ENCODE measurements around the gene RDH8. TPM values are rescaled to one million over a fixed set of nuclear protein-coding genes. Genes with fewer than 3 reads are reported as not detected.

The RDH8 gene
- total RNA-seq, 1 donor from 2014 or later = not detected

- Histone ChIP-seq H3K36me3 (no peaks in the 10 kb centered on the region), H3K27ac (no peak overlapping the region), H3K4me3 (no peak overlapping the region), H3K4me1 (no peaks in the 10 kb centered on the region), H3K27me3 (ENCODE audit: low read depth) (no peaks in the 10 kb centered on the region), H3K9me3 (no peaks in the 10 kb centered on the region)
- no peak for DNase-seq
- no peak for ATAC-seq
- no peak for TF ChIP-seq CTCF (IDR thresholded peaks at IDR 0.05)
- intact Hi-C loops (cut with DNase I) = no loop called here
Observed at GRCh38 chr19:10052602-10053360, 39.5 kb downstream of the RDH8 start.

- TF ChIP-seq CTCF (IDR thresholded peaks at IDR 0.05) = no peak
- DNase-seq = no peak
- H3K4me1 ChIP-seq = no peaks in the 10 kb centered on the region
- H3K27ac ChIP-seq = no peak overlapping the region
- no peak for ATAC-seq
- no peaks in the 10 kb centered on the region for H3K9me3 ChIP-seq
- H3K27me3 ChIP-seq (ENCODE audit: low read depth) = peaks cover 14% of the 10 kb centered on the region
- intact Hi-C loops (cut with DNase I) = no loop called here
- no peak overlapping the region for H3K4me3 ChIP-seq
- H3K36me3 ChIP-seq = no peaks in the 10 kb centered on the region
Observed at GRCh38 chr19:10061717-10062310, 48.5 kb downstream of the RDH8 start.

- no peaks in the 10 kb centered on the region for H3K9me3 ChIP-seq
- TF ChIP-seq CTCF (IDR thresholded peaks at IDR 0.05) = no peak
- no peaks in the 10 kb centered on the region for H3K4me1 ChIP-seq
- intact Hi-C loops (cut with DNase I) = no loop called here
- no peak overlapping the region for H3K4me3 ChIP-seq
- no peak overlapping the region for H3K27ac ChIP-seq
- H3K27me3 ChIP-seq (ENCODE audit: low read depth) = no peaks in the 10 kb centered on the region
- ATAC-seq (no peak), DNase-seq (no peak)
- no peaks in the 10 kb centered on the region for H3K36me3 ChIP-seq
Observed at GRCh38 chr19:10068205-10068604, 54.9 kb downstream of the RDH8 start.

GRCh38 chr19:10069046-10069445 lies 55.8 kb downstream of the RDH8 start:
- Histone ChIP-seq H3K27ac (no peak overlapping the region), H3K27me3 (ENCODE audit: low read depth) (no peaks in the 10 kb centered on the region), H3K9me3 (peaks cover 5% of the 10 kb centered on the region), H3K4me3 (no peak overlapping the region), H3K36me3 (no peaks in the 10 kb centered on the region), H3K4me1 (no peaks in the 10 kb centered on the region)
- intact Hi-C loops (cut with DNase I) = no loop called here
- no peak for ATAC-seq
- no peak for TF ChIP-seq CTCF (IDR thresholded peaks at IDR 0.05)
- no peak for DNase-seq

- Histone ChIP-seq H3K4me3 (no peak overlapping the region), H3K27me3 (ENCODE audit: low read depth) (no peaks in the 10 kb centered on the region), H3K9me3 (peaks cover 8% of the 10 kb centered on the region), H3K4me1 (no peaks in the 10 kb centered on the region), H3K27ac (no peak overlapping the region), H3K36me3 (no peaks in the 10 kb centered on the region)
- intact Hi-C loops (cut with DNase I) = no loop called here
- no peak for DNase-seq
- no peak for TF ChIP-seq CTCF (IDR thresholded peaks at IDR 0.05)
- no peak for ATAC-seq
Observed at GRCh38 chr19:10070730-10071446, 57.6 kb downstream of the RDH8 start.

Small RNAs within 50 kb of the gene (microRNA-seq; reads per million reads assigned to microRNA genes)
- gene MIR5589 (ENCODE audit: borderline number of aligned reads) = not detected

Other genes with a start within 250 kb of the RDH8 start
- 14.7 TPM for gene ZNF846, start 244.7 kb upstream of the RDH8 start, total RNA-seq
- gene FBXL12, start 194.4 kb upstream of the RDH8 start, total RNA-seq = 18.6 TPM
- 241 TPM for gene UBL5, start 185.6 kb upstream of the RDH8 start, total RNA-seq
- gene PIN1, start 178.2 kb upstream of the RDH8 start, total RNA-seq = 57.0 TPM
- gene OLFM2, start 77.0 kb upstream of the RDH8 start, total RNA-seq = 8.5 TPM
- gene COL5A3, start 3.0 kb upstream of the RDH8 start, total RNA-seq = 8.9 TPM
- 43.4 TPM for gene SHFL, start 72.8 kb downstream of the RDH8 start, total RNA-seq
- gene ANGPTL6, start 89.2 kb downstream of the RDH8 start, total RNA-seq = 0.44 TPM
- gene PPAN, start 92.9 kb downstream of the RDH8 start, total RNA-seq = 30.8 TPM
- gene P2RY11, start 98.2 kb downstream of the RDH8 start, total RNA-seq = 15.6 TPM
- gene EIF3G, start 106.4 kb downstream of the RDH8 start, total RNA-seq = 158 TPM
- 65.5 TPM for gene DNMT1, start 181.5 kb downstream of the RDH8 start, total RNA-seq
- gene S1PR2, start 217.8 kb downstream of the RDH8 start, total RNA-seq = 15.4 TPM
- 40.3 TPM for gene MRPL4, start 238.7 kb downstream of the RDH8 start, total RNA-seq

Data from lower lobe of right lung (tissue), 2 donors.